ENCODE results near the gene TMEM72.

The TMEM72 gene

DNA sequence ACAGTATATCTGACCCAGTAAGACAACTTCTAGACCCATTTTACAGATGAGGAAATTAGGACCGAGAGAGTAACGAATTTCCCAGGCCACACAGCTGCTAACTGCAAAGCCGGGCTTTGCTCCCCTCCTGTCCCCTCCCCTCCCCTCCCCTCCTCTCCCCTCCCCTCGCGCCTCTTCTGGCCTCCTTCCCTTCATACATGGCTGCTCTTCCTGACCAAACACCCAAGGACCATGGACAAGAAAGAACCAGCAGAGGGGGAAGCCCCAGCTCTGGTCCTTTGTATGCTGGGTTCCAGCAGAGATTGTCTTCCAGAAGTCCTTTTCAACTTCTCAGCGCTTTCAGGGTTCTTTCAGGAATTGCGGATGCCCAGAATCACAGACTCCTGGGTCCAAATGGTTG, 3.6 kb upstream of the TMEM72 start:
- Histone ChIP-seq H3K27me3 (ENCODE audit: low read length) (no peaks in the 10 kb centered on the region), H3K79me2 (ENCODE audit: insufficient read depth, low read length) (no peaks in the 10 kb centered on the region), H3K4me3 (ENCODE audit: insufficient read depth, low read length, poor library complexity, severe bottlenecking) (no peak overlapping the region), H3F3A (ENCODE audit: insufficient read depth) (no peaks in the 10 kb centered on the region), H3K36me3 (ENCODE audit: low read length) (no peaks in the 10 kb centered on the region), H3K9me2 (replicated peaks; ENCODE audit: insufficient read depth, low read length) (no peaks in the 10 kb centered on the region), H2AFZ (ENCODE audit: low read depth, low read length, severe bottlenecking) (no peak overlapping the region), H3K9me3 (ENCODE audit: insufficient read depth, low read length) (no peaks in the 10 kb centered on the region), H3K9ac (ENCODE audit: low read length) (no peak overlapping the region), H4K20me1 (ENCODE audit: low read depth, low read length) (no peaks in the 10 kb centered on the region), H3K4me2 (ENCODE audit: low read depth, low read length, poor library complexity, severe bottlenecking) (no peak overlapping the region), H3K27ac (ENCODE audit: low read depth, low read length) (no peak overlapping the region)
- no peak for TF ChIP-seq EZH2phosphoT487 (conservative IDR thresholded peaks at IDR 0.05; ENCODE audit: low read length)
- TF ChIP-seq, protein P1, sequence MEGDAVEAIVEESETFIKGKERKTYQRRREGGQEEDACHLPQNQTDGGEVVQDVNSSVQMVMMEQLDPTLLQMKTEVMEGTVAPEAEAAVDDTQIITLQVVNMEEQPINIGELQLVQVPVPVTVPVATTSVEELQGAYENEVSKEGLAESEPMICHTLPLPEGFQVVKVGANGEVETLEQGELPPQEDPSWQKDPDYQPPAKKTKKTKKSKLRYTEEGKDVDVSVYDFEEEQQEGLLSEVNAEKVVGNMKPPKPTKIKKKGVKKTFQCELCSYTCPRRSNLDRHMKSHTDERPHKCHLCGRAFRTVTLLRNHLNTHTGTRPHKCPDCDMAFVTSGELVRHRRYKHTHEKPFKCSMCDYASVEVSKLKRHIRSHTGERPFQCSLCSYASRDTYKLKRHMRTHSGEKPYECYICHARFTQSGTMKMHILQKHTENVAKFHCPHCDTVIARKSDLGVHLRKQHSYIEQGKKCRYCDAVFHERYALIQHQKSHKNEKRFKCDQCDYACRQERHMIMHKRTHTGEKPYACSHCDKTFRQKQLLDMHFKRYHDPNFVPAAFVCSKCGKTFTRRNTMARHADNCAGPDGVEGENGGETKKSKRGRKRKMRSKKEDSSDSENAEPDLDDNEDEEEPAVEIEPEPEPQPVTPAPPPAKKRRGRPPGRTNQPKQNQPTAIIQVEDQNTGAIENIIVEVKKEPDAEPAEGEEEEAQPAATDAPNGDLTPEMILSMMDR (IDR thresholded peaks at IDR 0.05; ENCODE audit: insufficient read depth, low read length, poor library complexity, severe bottlenecking), result no peak

GRCh38 chr10:44908066-44908749, 2.9 kb upstream of the TMEM72 start:
- no peaks in the 10 kb centered on the region for H3K79me2 ChIP-seq (ENCODE audit: insufficient read depth, low read length)
- H3K36me3 ChIP-seq (ENCODE audit: low read length), result no peaks in the 10 kb centered on the region
- no peak overlapping the region for H2AFZ ChIP-seq (ENCODE audit: low read depth, low read length, severe bottlenecking)
- H3K27me3 ChIP-seq (ENCODE audit: low read length), result no peaks in the 10 kb centered on the region
- no peak overlapping the region for H3K27ac ChIP-seq (ENCODE audit: low read depth, low read length)
- no peak overlapping the region for H3K9ac ChIP-seq (ENCODE audit: low read length)
- no peak overlapping the region for H3K4me3 ChIP-seq (ENCODE audit: insufficient read depth, low read length, poor library complexity, severe bottlenecking)
- no peaks in the 10 kb centered on the region for H4K20me1 ChIP-seq (ENCODE audit: low read depth, low read length)
- H3K9me2 ChIP-seq (replicated peaks; ENCODE audit: insufficient read depth, low read length), result no peaks in the 10 kb centered on the region
- no peaks in the 10 kb centered on the region for H3K9me3 ChIP-seq (ENCODE audit: insufficient read depth, low read length)
- H3K4me2 ChIP-seq (ENCODE audit: low read depth, low read length, poor library complexity, severe bottlenecking), result no peak overlapping the region
- H3F3A ChIP-seq (ENCODE audit: insufficient read depth), result no peaks in the 10 kb centered on the region
- no peak for TF ChIP-seq EZH2phosphoT487 (conservative IDR thresholded peaks at IDR 0.05; ENCODE audit: low read length)
- TF ChIP-seq, protein P1 (IDR thresholded peaks at IDR 0.05; ENCODE audit: insufficient read depth, low read length, poor library complexity, severe bottlenecking), result no peak

GRCh38 chr10:44908936-44909630, 2.1 kb upstream of the TMEM72 start:
- TF ChIP-seq, protein P1 (IDR thresholded peaks at IDR 0.05; ENCODE audit: insufficient read depth, low read length, poor library complexity, severe bottlenecking), result no peak
- no peak for TF ChIP-seq EZH2phosphoT487 (conservative IDR thresholded peaks at IDR 0.05; ENCODE audit: low read length)
- H3K9me3 ChIP-seq (ENCODE audit: insufficient read depth, low read length), result no peaks in the 10 kb centered on the region
- H3K4me3 ChIP-seq (ENCODE audit: insufficient read depth, low read length, poor library complexity, severe bottlenecking), result no peak overlapping the region
- no peak overlapping the region for H3K4me2 ChIP-seq (ENCODE audit: low read depth, low read length, poor library complexity, severe bottlenecking)
- H2AFZ ChIP-seq (ENCODE audit: low read depth, low read length, severe bottlenecking), result no peak overlapping the region
- H3K9ac ChIP-seq (ENCODE audit: low read length), result no peak overlapping the region
- H3F3A ChIP-seq (ENCODE audit: insufficient read depth), result no peaks in the 10 kb centered on the region
- H3K9me2 ChIP-seq (replicated peaks; ENCODE audit: insufficient read depth, low read length), result no peaks in the 10 kb centered on the region
- no peaks in the 10 kb centered on the region for H3K36me3 ChIP-seq (ENCODE audit: low read length)
- H3K79me2 ChIP-seq (ENCODE audit: insufficient read depth, low read length), result no peaks in the 10 kb centered on the region
- no peaks in the 10 kb centered on the region for H4K20me1 ChIP-seq (ENCODE audit: low read depth, low read length)
- H3K27me3 ChIP-seq (ENCODE audit: low read length), result no peaks in the 10 kb centered on the region
- H3K27ac ChIP-seq (ENCODE audit: low read depth, low read length), result no peak overlapping the region

All from SU-DHL-6 (cell line).